WTC11 (cell line): ENCODE measurements around the gene TCF7.

Experiments used
- ATF2 ChIP-seq: sonication (generic); formaldehyde crosslinking; IDR thresholded peaks from 2 replicates; pipeline ENCODE4 v1.8.1; 2022; ENCODE audit warnings: low read depth, missing genetic modification reagents, borderline replicate concordance
- CTCF ChIP-seq: fragments of 200-600 bp; IDR thresholded peaks from 2 replicates; pipeline ENCODE4 v1.8.0; 2022; ENCODE audit warnings: antibody characterized with exemption
- ESRRA ChIP-seq: sonication (generic); formaldehyde crosslinking; IDR thresholded peaks from 2 replicates; pipeline ENCODE4 v1.8.1; 2022; ENCODE audit warnings: mild to moderate bottlenecking, missing genetic modification reagents, borderline replicate concordance
- GTF2I ChIP-seq: fragments of 250-450 bp; sonication (Bioruptor Pico); conservative IDR thresholded peaks from 2 replicates; pipeline ENCODE4 v1.4.0; 2021; ENCODE audit warnings: mild to moderate bottlenecking
- JUN ChIP-seq: sonication (generic); formaldehyde crosslinking; IDR thresholded peaks from 2 replicates; pipeline ENCODE4 v1.8.0; 2023; ENCODE audit warnings: mild to moderate bottlenecking, missing genetic modification reagents
- MLX ChIP-seq: sonication (generic); formaldehyde crosslinking; IDR thresholded peaks from 2 replicates; pipeline ENCODE4 v1.8.1; 2023; ENCODE audit warnings: mild to moderate bottlenecking, missing genetic modification reagents, moderate library complexity
- NR3C1 ChIP-seq: sonication (generic); formaldehyde crosslinking; conservative IDR thresholded peaks from 2 replicates; pipeline ENCODE4 v1.8.1; 2023; ENCODE audit warnings: low read depth, mild to moderate bottlenecking, missing genetic modification reagents
- PRRX2 ChIP-seq: fragments of 250-450 bp; sonication (Bioruptor Pico); IDR thresholded peaks from 2 replicates; pipeline ENCODE4 v1.8.0; 2021; ENCODE audit warnings: mild to moderate bottlenecking
- RORB ChIP-seq: fragments of 250-450 bp; sonication (Bioruptor Pico); IDR thresholded peaks from 2 replicates; pipeline ENCODE4 v1.9.0; 2021; ENCODE audit warnings: mild to moderate bottlenecking
- USF2 ChIP-seq: sonication (generic); formaldehyde crosslinking; IDR thresholded peaks from 2 replicates; pipeline ENCODE4 v1.8.1; 2023; ENCODE audit warnings: mild to moderate bottlenecking, missing genetic modification reagents, moderate library complexity
- ZNF423 ChIP-seq: fragments of 250-450 bp; sonication (Bioruptor Pico); IDR thresholded peaks from 2 replicates; pipeline ENCODE4 v2.1.2; 2022; ENCODE audit warnings: mild to moderate bottlenecking, moderate library complexity
- TF ChIP-seq, protein P1 (sequence below): sonication (generic); formaldehyde crosslinking; conservative IDR thresholded peaks from 2 replicates; pipeline ENCODE4 v1.8.1; 2022; ENCODE audit warnings: mild to moderate bottlenecking, missing genetic modification reagents
- TF ChIP-seq, protein P2 (sequence below): fragments of 250-450 bp; sonication (Bioruptor Pico); IDR thresholded peaks from 2 replicates; pipeline ENCODE4 v1.8.0; 2021; ENCODE audit warnings: mild to moderate bottlenecking

GRCh38 chr5:134148986-134149539 lies 34.6 kb downstream of the TCF7 start:
- no peak for TF ChIP-seq CTCF
- TF ChIP-seq PRRX2 (CRISPR knock-in tag): no peak
- TF ChIP-seq ZNF423: no peak
- TF ChIP-seq JUN (CRISPR knock-in tag): no peak
- TF ChIP-seq, protein P1, sequence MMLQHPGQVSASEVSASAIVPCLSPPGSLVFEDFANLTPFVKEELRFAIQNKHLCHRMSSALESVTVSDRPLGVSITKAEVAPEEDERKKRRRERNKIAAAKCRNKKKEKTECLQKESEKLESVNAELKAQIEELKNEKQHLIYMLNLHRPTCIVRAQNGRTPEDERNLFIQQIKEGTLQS (CRISPR knock-in tag): no peak
- no peak for TF ChIP-seq USF2 (CRISPR knock-in tag)
- no peak for TF ChIP-seq MLX (CRISPR knock-in tag)
- no peak for TF ChIP-seq NR3C1
- TF ChIP-seq RORB (CRISPR knock-in tag): no peak
- no peak for TF ChIP-seq ESRRA
- no peak for TF ChIP-seq ATF2 (CRISPR knock-in tag)
- no peak for TF ChIP-seq GTF2I (CRISPR knock-in tag)
- TF ChIP-seq, protein P2, sequence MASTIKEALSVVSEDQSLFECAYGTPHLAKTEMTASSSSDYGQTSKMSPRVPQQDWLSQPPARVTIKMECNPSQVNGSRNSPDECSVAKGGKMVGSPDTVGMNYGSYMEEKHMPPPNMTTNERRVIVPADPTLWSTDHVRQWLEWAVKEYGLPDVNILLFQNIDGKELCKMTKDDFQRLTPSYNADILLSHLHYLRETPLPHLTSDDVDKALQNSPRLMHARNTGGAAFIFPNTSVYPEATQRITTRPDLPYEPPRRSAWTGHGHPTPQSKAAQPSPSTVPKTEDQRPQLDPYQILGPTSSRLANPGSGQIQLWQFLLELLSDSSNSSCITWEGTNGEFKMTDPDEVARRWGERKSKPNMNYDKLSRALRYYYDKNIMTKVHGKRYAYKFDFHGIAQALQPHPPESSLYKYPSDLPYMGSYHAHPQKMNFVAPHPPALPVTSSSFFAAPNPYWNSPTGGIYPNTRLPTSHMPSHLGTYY (CRISPR knock-in tag): no peak
